Activated T-cell treated with anti-CD3 and anti-CD28 coated beads, Interleukin-2, amount 50 U/mL, for 4 hours (primary cell): ENCODE data around the gene COL5A1. TPM values are rescaled to one million over a fixed set of nuclear protein-coding genes. Genes with fewer than 3 reads are reported as not detected.
A peak's percentile ranks its signal among the peaks of the same experiment; 100 is the strongest.

Experiments used
- ATAC-seq, 2 donors: fragments of 200-7000 bp; cut with Tn5 transposase; one replicate each; pipeline ENCODE4 v1.10.0; 2021
- DNase-seq: peaks from one replicate; pipeline ENCODE4 v3.0.0-alpha.2; 2020
- H3K27me3 Mint-ChIP-seq: one replicate; pipeline ENCODE4 v1.8.0; 2021; ENCODE audit warnings: low read depth, mixed read lengths
- H3K36me3 Mint-ChIP-seq: one replicate; pipeline ENCODE4 v1.8.0; 2022; ENCODE audit warnings: mixed read lengths; ENCODE audit not compliant: insufficient read depth
- H3K4me1 Mint-ChIP-seq: one replicate; pipeline ENCODE4 v1.8.0; 2021; ENCODE audit warnings: low read depth, mixed read lengths
- H3K4me3 Mint-ChIP-seq: one replicate; pipeline ENCODE4 v1.8.0; 2021; ENCODE audit warnings: mild to moderate bottlenecking, moderate library complexity, mixed read lengths
- H3K9me3 Mint-ChIP-seq: one replicate; pipeline ENCODE4 v1.8.0; 2021; ENCODE audit warnings: mixed read lengths
- total RNA-seq, 3 donors: library from RNA; stranded (reverse); gene quantifications; one replicate each; pipeline ENCODE4 v1.2.1, GENCODE V29; 2021

COL5A1 gene
- under 1 TPM; 0.14 to 0.30 (median 0.21) TPM for total RNA-seq

DNA sequence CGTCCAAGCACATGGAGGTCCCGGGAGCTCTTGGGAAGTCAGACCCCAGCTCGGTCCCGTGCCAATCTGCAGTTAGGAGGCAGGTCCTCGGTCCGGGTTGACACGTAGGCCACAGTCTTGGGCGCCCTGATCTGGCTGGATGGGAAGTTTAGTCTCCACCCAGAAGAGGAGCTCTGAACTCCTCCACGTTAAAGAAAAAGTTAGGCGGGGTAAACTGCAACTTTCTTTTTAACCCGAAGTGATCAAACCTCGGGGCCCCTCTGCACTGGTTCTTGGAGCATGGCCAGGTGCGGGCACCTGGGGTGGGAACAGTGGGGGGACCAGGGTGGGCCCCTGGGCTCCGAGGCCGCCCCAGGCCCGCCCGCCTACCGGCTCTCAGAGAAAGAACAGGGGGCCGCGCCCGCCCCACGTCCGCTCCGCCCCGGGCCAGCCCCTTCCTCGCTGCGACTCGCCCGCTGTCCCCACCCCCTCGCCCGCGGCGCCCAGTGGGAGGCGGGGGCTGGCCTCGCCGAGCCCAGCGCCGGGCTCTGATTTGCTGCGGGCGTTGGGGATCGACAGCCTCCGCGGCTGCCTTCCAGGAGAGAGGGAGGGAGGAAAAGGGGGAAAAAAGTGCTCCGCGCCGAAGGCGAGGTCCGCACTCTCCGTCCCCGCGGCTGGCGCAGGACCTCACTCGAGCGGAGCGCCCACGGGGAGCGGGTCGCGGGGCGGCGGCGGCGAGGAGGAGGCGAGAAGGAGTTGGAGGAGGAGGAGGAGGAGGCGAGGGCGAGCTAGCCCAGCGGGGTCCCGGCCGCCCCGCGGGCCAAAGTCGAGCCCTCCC, at the start of gene COL5A1:
TSS of gene COL5A1 (plus strand) at position 631 of the 817 bp plus-strand sequence. CDS start 385 bp downstream, outside the sequence.
- peak; percentile 82 to 85 for ATAC-seq
- peak; percentile 34 for DNase-seq
- H3K27me3 Mint-ChIP-seq, result peaks cover 35% of the 10 kb centered on the region

GRCh38 chr9:134592018-134592818, 49.4 kb upstream of the COL5A1 start:
- Mint-ChIP-seq H3K4me1 (no peaks in the 10 kb centered on the region), H3K9me3 (no peaks in the 10 kb centered on the region), H3K36me3 (no peaks in the 10 kb centered on the region), H3K4me3 (no peak overlapping the region), H3K27me3 (peaks cover 16% of the 10 kb centered on the region)
- no peak for ATAC-seq
- DNase-seq, result no peak

More for the DNA sequence above, at the start of gene COL5A1:
- no peaks in the 10 kb centered on the region for H3K36me3 Mint-ChIP-seq
- peaks cover 2% of the 10 kb centered on the region for H3K4me1 Mint-ChIP-seq
- no peaks in the 10 kb centered on the region for H3K9me3 Mint-ChIP-seq
- H3K4me3 Mint-ChIP-seq, result peak within 1 kb of the TSS; percentile 55

GRCh38 chr9:134592819-134593200, 48.8 kb upstream of the COL5A1 start:
- Mint-ChIP-seq H3K4me1 (no peaks in the 10 kb centered on the region), H3K36me3 (no peaks in the 10 kb centered on the region), H3K9me3 (no peaks in the 10 kb centered on the region), H3K27me3 (peaks cover 16% of the 10 kb centered on the region), H3K4me3 (no peak overlapping the region)
- ATAC-seq (no peak), DNase-seq (no peak)

DNA sequence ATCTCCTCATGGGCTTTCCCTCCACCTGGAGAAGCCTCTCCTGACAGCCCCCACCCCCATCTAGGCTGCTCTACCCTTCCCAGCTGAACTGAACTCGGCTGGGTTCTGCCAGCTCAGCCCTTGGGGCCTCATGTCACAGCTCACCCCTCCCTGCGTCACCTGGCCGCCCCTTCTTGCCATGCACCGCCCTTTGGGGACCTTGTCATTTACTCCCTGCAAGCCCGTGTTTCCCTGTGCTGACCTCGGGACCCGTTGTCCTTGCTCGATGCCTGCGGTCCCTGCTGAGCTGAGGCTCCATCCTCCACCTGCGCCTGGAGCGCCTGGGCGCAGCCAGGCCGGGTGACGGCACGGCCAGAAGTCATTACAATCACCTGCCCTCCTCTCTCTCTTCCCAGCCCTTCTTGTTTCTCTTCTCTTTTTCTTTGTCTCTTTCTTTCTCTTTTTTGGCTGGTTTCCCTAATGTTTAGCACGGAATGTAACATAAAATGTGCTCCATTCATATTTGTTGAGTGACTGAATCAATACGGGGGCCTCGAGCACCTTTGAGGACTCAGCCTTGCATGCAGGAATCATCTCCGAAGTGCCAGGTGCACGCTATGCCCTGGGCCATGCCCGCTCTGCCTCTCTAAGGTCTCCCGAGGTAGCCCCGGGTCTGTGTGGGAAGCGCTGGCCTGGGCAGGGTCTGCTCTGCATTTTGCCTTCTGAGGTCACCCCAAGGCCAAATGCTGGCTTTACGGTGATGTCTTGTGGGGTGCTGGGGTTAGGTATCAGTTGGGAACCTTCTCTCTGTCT, 48.1 kb upstream of the COL5A1 start:
- Mint-ChIP-seq H3K27me3 (peaks cover 16% of the 10 kb centered on the region), H3K9me3 (no peaks in the 10 kb centered on the region), H3K4me3 (no peak overlapping the region), H3K36me3 (no peaks in the 10 kb centered on the region), H3K4me1 (no peaks in the 10 kb centered on the region)
- ATAC-seq (no peak), DNase-seq (no peak)

- H3K27me3 Mint-ChIP-seq, result peaks cover 16% of the 10 kb centered on the region
- no peak overlapping the region for H3K4me3 Mint-ChIP-seq
- no peaks in the 10 kb centered on the region for H3K9me3 Mint-ChIP-seq
- DNase-seq (no peak), ATAC-seq (no peak)
- no peaks in the 10 kb centered on the region for H3K36me3 Mint-ChIP-seq
- no peaks in the 10 kb centered on the region for H3K4me1 Mint-ChIP-seq
These were observed 47.3 kb upstream of the COL5A1 start for GRCh38 chr9:134594078-134594941.

DNA sequence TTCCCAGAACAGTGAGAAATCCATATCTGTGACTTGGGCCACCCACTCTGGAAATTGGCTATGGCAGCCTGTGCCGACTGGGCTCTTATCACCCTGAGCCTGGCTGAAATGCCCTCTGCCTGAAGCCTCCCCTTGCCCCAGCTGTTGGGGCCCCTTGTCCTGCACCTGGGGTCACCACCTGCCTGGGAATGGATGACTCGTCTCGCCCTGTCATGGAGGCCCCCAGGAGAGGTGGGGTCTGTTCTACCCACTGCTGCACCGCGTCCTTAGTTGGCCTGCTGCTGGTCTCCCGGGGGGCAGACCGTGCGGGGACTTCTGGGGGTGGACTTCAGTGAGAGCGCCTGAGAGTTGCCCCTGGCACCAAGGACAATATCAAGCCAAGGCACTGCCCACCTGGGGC, 46.6 kb upstream of the COL5A1 start:
- H3K4me3 Mint-ChIP-seq, result no peak overlapping the region
- H3K27me3 Mint-ChIP-seq, result peaks cover 16% of the 10 kb centered on the region
- ATAC-seq (no peak), DNase-seq (no peak)
- H3K36me3 Mint-ChIP-seq, result no peaks in the 10 kb centered on the region
- H3K9me3 Mint-ChIP-seq, result no peaks in the 10 kb centered on the region
- H3K4me1 Mint-ChIP-seq, result no peaks in the 10 kb centered on the region

DNA sequence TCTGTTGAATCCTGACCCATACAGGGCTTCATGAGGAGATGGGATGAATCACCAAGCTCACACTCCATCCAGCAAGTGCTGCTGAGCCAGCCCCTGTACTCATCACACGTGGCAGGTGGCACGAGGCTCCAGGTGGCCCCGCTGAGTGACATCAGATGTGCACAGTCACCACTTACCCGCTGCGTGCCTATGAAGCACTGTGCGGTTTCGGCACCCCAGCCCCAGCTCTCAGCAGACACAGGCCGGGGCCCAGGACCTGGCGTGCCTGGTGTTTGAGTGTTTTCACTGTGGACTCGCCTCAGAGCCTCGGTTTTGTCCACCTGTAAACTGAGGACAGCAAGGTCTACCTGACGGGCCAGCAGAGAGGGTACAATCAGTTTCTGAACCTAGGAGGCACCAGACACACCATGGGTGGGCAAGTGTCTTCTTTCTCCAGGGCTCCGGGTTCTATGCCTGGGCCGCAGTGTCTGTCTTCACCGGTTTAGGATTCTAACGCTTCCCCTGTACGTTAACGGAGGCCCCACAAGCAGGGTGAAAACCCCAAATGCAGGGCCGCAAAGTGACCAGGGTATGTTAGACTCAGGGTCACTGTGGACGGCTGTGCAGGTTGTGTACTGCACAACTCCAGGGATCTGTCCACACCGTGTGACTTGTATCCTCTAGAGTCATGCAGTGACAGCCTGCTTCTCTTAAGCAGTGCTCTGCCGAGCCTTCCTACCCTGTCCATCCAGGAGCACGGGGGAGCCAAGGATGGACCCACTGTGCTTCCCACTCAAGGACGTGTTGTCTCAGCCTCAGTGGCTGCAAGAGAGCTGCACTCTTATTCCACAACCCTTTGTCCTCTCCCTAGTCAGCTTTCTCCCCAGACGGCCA, 44.3 kb upstream of the COL5A1 start:
- DNase-seq (no peak), ATAC-seq (no peak)
- Mint-ChIP-seq H3K4me1 (no peaks in the 10 kb centered on the region), H3K27me3 (peaks cover 12% of the 10 kb centered on the region), H3K4me3 (no peak overlapping the region), H3K9me3 (no peaks in the 10 kb centered on the region), H3K36me3 (no peaks in the 10 kb centered on the region)

- Mint-ChIP-seq H3K27me3 (peaks cover 11% of the 10 kb centered on the region), H3K4me1 (no peaks in the 10 kb centered on the region), H3K36me3 (no peaks in the 10 kb centered on the region), H3K4me3 (no peak overlapping the region), H3K9me3 (no peaks in the 10 kb centered on the region)
- DNase-seq (no peak), ATAC-seq (no peak)
These were observed 43.4 kb upstream of the COL5A1 start for GRCh38 chr9:134597957-134598883.

DNA sequence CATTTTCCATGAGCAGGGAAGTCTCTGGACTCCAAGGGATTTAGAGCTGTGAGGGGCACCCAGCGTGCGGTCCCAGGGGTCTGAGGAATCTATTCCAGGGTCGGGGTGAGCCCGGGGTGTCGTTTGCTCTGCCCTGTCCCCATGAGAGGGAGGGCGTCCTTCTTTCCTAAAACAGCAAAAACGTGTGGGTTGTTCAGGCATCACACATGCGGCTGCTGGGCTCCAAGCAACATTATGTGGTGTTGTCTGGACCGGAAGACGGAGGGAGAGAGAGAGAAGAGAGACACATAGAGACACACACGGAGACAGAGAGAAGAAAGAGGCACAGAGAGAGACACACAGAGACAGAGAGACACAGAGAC, 42.7 kb upstream of the COL5A1 start:
- Mint-ChIP-seq H3K36me3 (no peaks in the 10 kb centered on the region), H3K9me3 (no peaks in the 10 kb centered on the region), H3K4me3 (no peak overlapping the region), H3K27me3 (peaks cover 5% of the 10 kb centered on the region), H3K4me1 (no peaks in the 10 kb centered on the region)
- ATAC-seq (no peak), DNase-seq (no peak)

DNA sequence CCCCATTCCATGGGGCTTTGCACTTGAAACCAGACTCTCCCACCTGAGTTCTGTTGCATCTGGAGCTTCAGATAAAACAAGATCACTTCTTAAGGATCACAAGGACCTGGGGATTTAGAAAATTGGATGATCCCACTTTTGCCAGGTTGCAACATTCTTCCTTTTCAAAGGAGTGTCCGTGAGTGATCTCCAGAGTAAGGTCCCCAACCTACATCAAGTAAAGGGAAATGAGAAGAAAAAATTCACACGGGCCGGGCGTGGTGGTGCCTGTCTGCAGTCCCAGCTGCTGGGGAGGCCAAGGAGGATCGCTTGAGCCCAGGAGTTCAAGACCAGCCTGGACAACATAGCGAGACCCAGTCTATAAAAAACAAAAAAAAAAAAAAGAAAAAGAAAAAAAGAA, 41.2 kb upstream of the COL5A1 start:
- Mint-ChIP-seq H3K27me3 (peaks cover 5% of the 10 kb centered on the region), H3K4me3 (no peak overlapping the region), H3K4me1 (no peaks in the 10 kb centered on the region), H3K36me3 (no peaks in the 10 kb centered on the region), H3K9me3 (no peaks in the 10 kb centered on the region)
- ATAC-seq (no peak), DNase-seq (no peak)

GRCh38 chr9:134600836-134601638, 40.6 kb upstream of the COL5A1 start:
- ATAC-seq, result no peak
- Mint-ChIP-seq H3K9me3 (no peaks in the 10 kb centered on the region), H3K36me3 (no peaks in the 10 kb centered on the region), H3K4me1 (no peaks in the 10 kb centered on the region), H3K4me3 (no peak overlapping the region), H3K27me3 (peaks cover 5% of the 10 kb centered on the region)
- DNase-seq, result no peak
